ENCODE results near the gene PHF5A. TPM values are rescaled to one million over a fixed set of nuclear protein-coding genes. Genes with fewer than 3 reads are reported as not detected.

The PHF5A gene
- total and polyA plus RNA-seq, 12 donors: 18.2 to 50.8 (median 29.3) TPM

DNA sequence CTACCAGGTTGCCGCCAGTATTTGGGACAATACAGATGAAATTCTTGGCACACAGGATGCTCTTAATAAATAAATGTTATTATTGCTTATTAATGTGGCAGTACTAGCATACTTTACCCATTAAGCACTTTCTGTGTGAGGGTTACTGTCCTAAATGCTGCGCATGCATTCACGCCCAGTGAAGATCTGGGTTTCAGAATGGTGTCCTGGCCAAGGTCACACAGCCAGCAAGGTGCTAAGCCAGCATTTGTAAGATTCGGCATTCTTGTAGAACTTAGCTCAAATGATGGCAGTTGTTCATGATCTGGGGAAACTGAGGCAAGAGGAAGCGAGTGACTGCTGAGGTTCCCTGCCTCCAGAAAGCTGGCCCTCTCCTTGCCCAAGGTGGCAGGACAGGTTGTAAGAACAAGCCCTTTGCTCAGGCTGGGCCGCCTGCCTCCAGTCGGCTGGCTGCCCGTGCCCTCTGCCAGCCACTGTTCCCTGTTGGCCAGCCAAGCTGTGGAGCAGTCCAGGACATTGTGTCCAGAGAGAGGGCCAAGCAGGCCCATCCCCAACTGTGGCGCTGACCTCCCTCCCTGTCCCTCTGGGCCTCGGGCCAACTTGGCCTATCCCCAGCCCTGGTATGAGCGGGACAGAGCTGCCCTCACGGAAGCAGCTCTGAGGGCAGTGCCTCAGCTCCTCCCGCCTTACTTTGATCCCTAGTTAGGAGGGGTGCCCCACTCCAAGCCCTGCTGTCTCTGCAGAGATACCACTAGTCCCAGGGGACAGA lies 50.7 kb downstream of the PHF5A start:
- no peaks in the 10 kb centered on the region for H3K27me3 ChIP-seq
- peaks cover 0 to under 1% of the 10 kb centered on the region in 2 donors for H3K36me3 ChIP-seq (replicated peaks in 1 of 2)
- H3K4me1 ChIP-seq (replicated peaks in 1 of 2): peaks cover 33 to 42% of the 10 kb centered on the region in 2 donors
- peak overlapping the region in 4 of 5 donors; percentile 63 to 94 (median 71) for H3K27ac ChIP-seq
- peak in 1 of 2 donors; percentile 84 for TF ChIP-seq POLR2A (IDR thresholded peaks at IDR 0.05)
- TF ChIP-seq CTCF (IDR thresholded peaks at IDR 0.05): peak in 1 of 6 experiments; percentile 1
- intact Hi-C loops (cut with DNase I): no loop called here
- no peak overlapping the region for H3K4me3 ChIP-seq
- WGBS, 4 donors: 33 to 39% (median 35%) methylated on average over 6 to 13 of the region's 13 CpGs
- no peaks in the 10 kb centered on the region for H3K9me3 ChIP-seq (replicated peaks in 1 of 3)
- DNase-seq: peak; percentile 96 to 98 (median 98)

GRCh38 chr22:41415554-41415953 lies 52.9 kb downstream of the PHF5A start:
- 92 to 97% (median 95%) methylated on average over 3 to 4 of the region's 4 CpGs for WGBS, 4 donors
- Histone ChIP-seq H3K9me3 (replicated peaks in 1 of 3) (no peaks in the 10 kb centered on the region), H3K36me3 (replicated peaks in 1 of 2) (no peaks in the 10 kb centered on the region), H3K4me3 (no peak overlapping the region), H3K27me3 (no peaks in the 10 kb centered on the region), H3K27ac (peak overlapping the region in 3 of 5 donors; percentile 96 to 99 (median 99)), H3K4me1 (replicated peaks in 1 of 2) (peaks cover 39 to 62% of the 10 kb centered on the region in 2 donors)
- DNase-seq: no peak
- intact Hi-C loops (cut with DNase I): no loop called here
- no peak for TF ChIP-seq POLR2A (IDR thresholded peaks at IDR 0.05)

GRCh38 chr22:41411021-41411851 lies 57.3 kb downstream of the PHF5A start:
- 72 to 87% (median 81%) methylated on average over 10 to 11 of the region's 11 CpGs for WGBS, 4 donors
- H3K9me3 ChIP-seq (replicated peaks in 1 of 3): no peaks in the 10 kb centered on the region
- no peak overlapping the region for H3K4me3 ChIP-seq
- H3K27me3 ChIP-seq: no peaks in the 10 kb centered on the region
- intact Hi-C loops (cut with DNase I): no loop called here
- TF ChIP-seq POLR2A (IDR thresholded peaks at IDR 0.05) (peak in 1 of 2 donors; percentile 16), CTCF (IDR thresholded peaks at IDR 0.05) (no peak)
- DNase-seq: peak in 1 of 7 donors; percentile 83
- H3K36me3 ChIP-seq (replicated peaks in 1 of 2): no peaks in the 10 kb centered on the region
- peaks cover 23 to 50% of the 10 kb centered on the region in 2 donors for H3K4me1 ChIP-seq (replicated peaks in 1 of 2)
- H3K27ac ChIP-seq: peak overlapping the region in 4 of 5 donors; percentile 39 to 99 (median 78)

GRCh38 chr22:41410311-41410751 lies 58.2 kb downstream of the PHF5A start:
- Histone ChIP-seq H3K36me3 (replicated peaks in 1 of 2) (no peaks in the 10 kb centered on the region), H3K4me3 (no peak overlapping the region), H3K27me3 (no peaks in the 10 kb centered on the region), H3K27ac (peak overlapping the region in 4 of 5 donors; percentile 39 to 99 (median 62)), H3K9me3 (replicated peaks in 1 of 3) (no peaks in the 10 kb centered on the region), H3K4me1 (replicated peaks in 1 of 2) (peaks cover 23 to 45% of the 10 kb centered on the region in 2 donors)
- intact Hi-C loops (cut with DNase I): no loop called here
- DNase-seq: peak in 6 of 7 donors; percentile 48 to 80 (median 61)
- TF ChIP-seq CTCF (IDR thresholded peaks at IDR 0.05) (no peak), POLR2A (IDR thresholded peaks at IDR 0.05) (no peak)
- 33 to 70% (median 35%) methylated on average over 3 to 7 of the region's 7 CpGs for WGBS, 4 donors

Other genes starting within 250 kb of the PHF5A start
- gene CHADL, start 227.8 kb downstream of the PHF5A start, total RNA-seq: 10 to 100 TPM in 1 of 9 donors, 1 to 10 TPM in 8; 1.4 to 10.2 (median 3.3) TPM
- gene CHADL, start 227.8 kb downstream of the PHF5A start, polyA plus RNA-seq: 10 to 100 TPM in 1 of 3 donors, 1 to 10 TPM in 1, under 1 TPM in 1; 0.15 to 21.9 (median 9.2) TPM
- 100 to 1,000 TPM in 1 of 9 donors, 10 to 100 TPM in 8; 56.6 to 134 (median 74.6) TPM for gene RANGAP1, start 182.5 kb downstream of the PHF5A start, total RNA-seq
- 10 to 100 TPM; 57.4 to 91.9 (median 78.8) TPM for gene RANGAP1, start 182.5 kb downstream of the PHF5A start, polyA plus RNA-seq
- gene ZC3H7B, start 167.2 kb downstream of the PHF5A start, total RNA-seq: 100 to 1,000 TPM in 2 of 9 donors, 10 to 100 TPM in 7; 36.4 to 133 (median 79.4) TPM
- gene ZC3H7B, start 167.2 kb downstream of the PHF5A start, polyA plus RNA-seq: 10 to 100 TPM; 31.2 to 71.5 (median 33.1) TPM
- gene TEF, start 86.8 kb downstream of the PHF5A start, total RNA-seq: 10 to 100 TPM in 8 of 9 donors, 1 to 10 TPM in 1; 7.2 to 33.9 (median 23.2) TPM
- 10 to 100 TPM; 11.8 to 17.5 (median 15.2) TPM for gene TEF, start 86.8 kb downstream of the PHF5A start, polyA plus RNA-seq
- gene TOB2, start 21.9 kb downstream of the PHF5A start, total RNA-seq: 100 to 1,000 TPM in 1 of 9 donors, 10 to 100 TPM in 8; 16.2 to 117 (median 56.7) TPM
- gene TOB2, start 21.9 kb downstream of the PHF5A start, polyA plus RNA-seq: 10 to 100 TPM; 14.7 to 24.1 (median 20.6) TPM
- gene ACO2, start 425 bp upstream of the PHF5A start, total RNA-seq: 100 to 1,000 TPM; 104 to 212 (median 146) TPM
- gene ACO2, start 425 bp upstream of the PHF5A start, polyA plus RNA-seq: 100 to 1,000 TPM in 1 of 3 donors, 10 to 100 TPM in 2; 35.5 to 135 (median 64.8) TPM
- 10 to 100 TPM; 18.7 to 92.6 (median 37.9) TPM for gene POLR3H, start 75.8 kb upstream of the PHF5A start, total RNA-seq
- 10 to 100 TPM; 45.1 to 61.5 (median 53.6) TPM for gene POLR3H, start 75.8 kb upstream of the PHF5A start, polyA plus RNA-seq
- gene CSDC2, start 92.3 kb upstream of the PHF5A start, total RNA-seq: 100 to 1,000 TPM in 7 of 9 donors, 10 to 100 TPM in 1, 1 to 10 TPM in 1; 7.4 to 281 (median 182) TPM
- 100 to 1,000 TPM in 2 of 3 donors, 1 to 10 TPM in 1; 7.5 to 368 (median 212) TPM for gene CSDC2, start 92.3 kb upstream of the PHF5A start, polyA plus RNA-seq
- gene PMM1, start 121.1 kb upstream of the PHF5A start, total RNA-seq: 100 to 1,000 TPM in 1 of 9 donors, 10 to 100 TPM in 8; 39.4 to 105 (median 71.6) TPM
- gene PMM1, start 121.1 kb upstream of the PHF5A start, polyA plus RNA-seq: 10 to 100 TPM; 37.8 to 53.0 (median 43.0) TPM
- gene DESI1, start 152.4 kb upstream of the PHF5A start, total RNA-seq: 10 to 100 TPM; 11.4 to 64.7 (median 29.3) TPM
- gene DESI1, start 152.4 kb upstream of the PHF5A start, polyA plus RNA-seq: 10 to 100 TPM; 47.5 to 82.8 (median 58.7) TPM
- 100 to 1,000 TPM; 211 to 498 (median 242) TPM for gene XRCC6, start 152.6 kb upstream of the PHF5A start, total RNA-seq
- 100 to 1,000 TPM; 122 to 475 (median 216) TPM for gene XRCC6, start 152.6 kb upstream of the PHF5A start, polyA plus RNA-seq
- 100 to 1,000 TPM; 107 to 266 (median 166) TPM for gene SNU13, start 220.2 kb upstream of the PHF5A start, total RNA-seq
- 100 to 1,000 TPM; 152 to 446 (median 241) TPM for gene SNU13, start 220.2 kb upstream of the PHF5A start, polyA plus RNA-seq
- gene MEI1, start 230.8 kb upstream of the PHF5A start, total RNA-seq: 1 to 10 TPM in 5 of 9 donors, under 1 TPM in 3, not detected in 1; 0.36 to 3.7 (median 1.2) TPM
- gene MEI1, start 230.8 kb upstream of the PHF5A start, polyA plus RNA-seq: 1 to 10 TPM in 2 of 3 donors, under 1 TPM in 1; 0.81 to 3.2 (median 2.7) TPM

Data from adrenal gland (tissue), 12 donors.